Limb (tissue), 2 donors: ENCODE data around the gene RASSF7.

Experiments
- DNase-seq, 2 donors: peaks; one replicate each; pipeline ENCODE4 v3.0.0-alpha.2; 2016; ENCODE audit errors: extremely low spot score in 2 of 2

RASSF7 gene

GRCh38 chr11:550746-551085 lies 10.1 kb upstream of the RASSF7 start:
- no peak for DNase-seq

DNA sequence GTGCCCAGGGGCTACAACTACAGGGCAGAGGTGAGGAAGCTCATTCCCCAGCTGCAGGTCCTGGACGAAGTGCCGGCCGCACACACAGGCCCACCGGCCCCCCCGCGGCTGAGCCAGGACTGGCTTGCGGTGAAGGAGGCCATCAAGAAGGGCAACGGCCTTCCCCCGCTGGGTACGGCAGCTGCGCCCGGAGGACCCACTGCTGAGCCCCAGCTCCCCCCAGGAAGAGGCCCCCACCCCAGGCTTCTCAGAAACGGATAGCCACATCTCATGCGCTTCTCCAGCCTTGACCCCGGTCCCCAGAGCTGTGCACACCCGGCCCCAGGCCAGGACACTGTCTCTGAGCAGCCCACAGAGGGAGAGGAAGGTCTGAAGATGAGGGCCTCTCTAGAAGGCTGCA lies 9.6 kb upstream of the RASSF7 start:
- DNase-seq: no peak

- DNase-seq: no peak
Observed at GRCh38 chr11:551596-551995, 9.2 kb upstream of the RASSF7 start.

- no peak for DNase-seq
Observed at GRCh38 chr11:553083-553987, 7.4 kb upstream of the RASSF7 start.

GRCh38 chr11:553988-554340 lies 6.8 kb upstream of the RASSF7 start:
- no peak for DNase-seq

GRCh38 chr11:554428-555226 lies 6.1 kb upstream of the RASSF7 start:
- DNase-seq: peak in 1 of 2 donors; percentile 82

DNA sequence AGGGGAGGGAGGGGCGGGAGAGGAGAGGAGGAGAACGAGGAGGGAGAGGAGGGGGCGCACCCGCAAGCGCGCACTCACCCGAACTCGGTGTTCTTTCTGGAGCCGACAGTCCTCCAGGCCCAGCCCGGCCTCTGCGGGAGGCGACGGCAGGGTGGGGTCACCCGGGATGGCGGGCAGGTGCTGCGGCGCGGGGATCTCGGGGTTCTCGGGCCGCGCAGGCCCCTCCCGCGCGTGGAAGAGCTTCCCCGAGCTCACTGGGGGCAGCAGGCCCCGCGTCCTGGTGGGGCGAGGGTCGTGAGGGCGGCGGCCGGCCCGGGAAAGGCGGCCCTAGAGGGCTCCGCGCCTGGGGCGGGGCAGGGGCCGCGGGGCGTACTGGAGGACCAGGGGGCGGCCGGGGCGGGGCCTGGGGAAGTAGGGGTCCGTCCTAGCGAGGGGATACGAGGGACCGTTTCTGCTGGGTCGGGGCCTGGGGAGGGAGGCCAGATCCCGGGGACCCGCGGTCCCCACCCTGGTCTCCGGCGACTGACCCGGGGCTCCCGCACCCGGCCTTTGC lies 5.5 kb upstream of the RASSF7 start:
- no peak for DNase-seq

DNA sequence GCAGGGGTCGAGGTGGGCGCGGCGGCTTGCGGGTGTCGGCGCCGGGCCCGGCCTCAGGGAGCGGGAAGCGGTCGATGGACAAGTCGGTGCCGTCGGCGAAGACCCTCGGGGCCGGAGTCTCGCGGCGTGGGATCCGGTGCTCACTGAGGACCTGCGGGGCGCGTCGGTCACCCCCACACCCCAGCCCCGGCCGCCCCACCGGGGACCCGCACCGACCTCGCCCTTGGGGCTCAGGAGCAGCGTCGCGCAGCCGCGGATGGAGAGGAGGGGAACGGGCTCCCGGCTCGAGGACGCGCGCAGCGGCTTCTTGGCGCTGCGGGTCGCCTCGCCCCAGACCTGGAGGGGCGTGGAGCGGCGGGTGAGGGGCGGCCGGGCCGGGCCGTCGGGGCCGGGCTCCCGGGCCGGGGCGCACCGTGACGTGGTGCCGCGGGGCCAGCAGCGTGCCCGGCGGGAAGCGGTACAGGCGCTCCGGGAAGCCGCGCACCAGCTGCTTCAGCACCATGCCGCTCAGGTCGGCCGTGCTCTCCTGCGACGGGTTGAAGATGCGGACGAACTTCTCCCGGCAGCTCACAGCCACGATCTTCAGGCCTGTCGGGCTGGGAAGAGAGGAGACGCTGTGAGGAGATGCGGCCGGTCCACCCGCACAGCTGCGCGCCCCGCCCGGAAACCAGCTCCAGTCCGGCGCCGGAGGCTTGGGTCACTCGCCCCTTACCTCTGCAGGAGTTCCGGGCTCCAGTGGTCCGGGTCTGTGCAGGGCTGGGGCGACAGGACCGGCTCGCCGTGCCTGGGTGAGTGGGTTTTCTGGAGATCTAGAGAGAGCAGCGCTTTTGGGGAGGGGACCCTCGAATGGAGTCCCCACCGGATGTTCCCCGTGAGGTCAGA lies 4.7 kb upstream of the RASSF7 start:
- no peak for DNase-seq

DNA sequence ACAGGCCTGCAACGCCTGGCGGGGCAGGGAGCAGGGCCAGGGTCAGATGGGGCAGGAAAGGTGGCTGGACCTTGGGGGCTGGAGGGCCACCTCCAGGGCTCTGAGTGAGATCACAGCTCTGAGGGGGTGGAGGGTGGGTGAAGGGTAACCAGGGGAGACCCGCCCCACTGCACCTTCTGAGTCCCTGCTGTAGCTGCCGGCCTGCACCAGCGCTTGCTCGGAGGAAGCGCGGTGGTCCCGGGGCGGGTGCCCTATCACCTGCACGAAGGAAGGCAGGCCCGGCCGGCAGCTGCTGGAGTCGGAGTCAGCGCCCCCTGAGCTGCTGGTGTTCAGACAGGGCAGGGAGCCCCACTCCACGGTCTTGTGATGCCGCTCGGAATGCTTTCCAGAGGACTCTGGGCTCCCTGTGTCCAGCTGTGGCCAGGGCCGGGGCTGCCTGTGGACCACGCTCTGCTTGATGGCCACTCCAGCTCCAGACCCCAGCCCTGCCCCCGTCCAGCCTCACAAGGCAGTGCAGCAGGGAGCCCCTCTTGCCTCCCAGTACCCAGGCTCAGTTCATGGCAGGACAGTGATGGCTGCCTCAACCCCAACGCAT lies 4.0 kb upstream of the RASSF7 start:
- DNase-seq: no peak

DNA sequence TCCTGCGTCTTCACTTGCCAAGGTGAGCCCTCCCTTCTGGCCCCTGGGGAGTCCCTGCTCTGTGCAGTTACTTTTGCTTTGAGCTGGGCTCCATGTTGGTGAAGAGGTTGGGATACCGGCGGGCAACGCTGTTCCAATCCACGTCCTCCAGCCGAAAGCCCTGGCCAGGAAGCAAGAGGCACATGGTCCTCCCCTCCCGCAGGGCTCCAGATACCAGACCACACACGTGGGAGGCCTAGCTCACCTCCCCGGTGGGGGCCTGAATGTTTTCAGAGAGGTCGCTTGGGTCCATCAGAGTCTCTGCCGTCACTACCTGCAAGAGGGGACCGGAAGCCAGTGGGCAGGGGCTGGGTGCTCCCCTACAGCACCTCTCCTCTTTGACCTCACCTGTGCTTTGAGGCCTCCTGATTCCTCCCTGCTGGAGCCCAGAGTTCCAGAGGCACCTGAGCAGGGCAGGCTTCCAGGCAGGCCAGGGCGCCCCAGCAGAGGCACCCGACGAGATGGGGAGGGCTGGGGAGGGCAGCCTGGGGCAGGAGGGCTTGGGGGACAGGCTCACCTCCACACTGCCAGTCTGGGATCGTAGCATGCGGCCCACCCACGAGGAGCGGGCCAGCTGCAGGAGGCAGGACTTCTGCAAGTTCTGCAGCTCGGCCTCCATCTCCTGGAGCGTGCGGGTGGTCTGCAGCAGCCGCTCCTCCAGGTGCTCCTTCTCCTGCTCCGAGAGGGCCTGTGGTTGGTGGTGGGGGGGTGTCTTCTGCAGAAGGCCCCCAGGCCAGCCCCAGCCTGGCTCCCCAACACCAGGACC lies 3.2 kb upstream of the RASSF7 start:
- DNase-seq: no peak

DNA sequence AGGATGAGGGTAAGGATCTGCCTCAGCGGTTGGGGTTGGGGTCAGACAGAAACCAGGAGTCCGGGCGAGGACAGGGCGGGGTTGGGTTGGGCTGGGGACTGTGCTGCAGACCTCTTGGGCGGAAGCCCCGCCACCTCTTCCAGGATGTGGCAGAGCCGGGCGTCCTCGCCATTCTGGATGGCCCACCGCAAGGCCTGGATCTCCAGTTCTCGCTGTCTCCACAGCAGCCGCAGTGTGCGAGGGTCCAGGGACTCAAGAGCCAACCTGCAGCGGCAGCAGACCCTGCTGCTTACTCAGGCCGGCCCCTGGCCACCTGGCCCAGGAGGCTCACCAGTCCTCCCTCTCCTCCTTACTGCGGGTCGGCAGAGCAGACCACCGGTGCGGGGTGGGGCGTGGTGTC lies 2.3 kb upstream of the RASSF7 start:
- DNase-seq: no peak

DNA sequence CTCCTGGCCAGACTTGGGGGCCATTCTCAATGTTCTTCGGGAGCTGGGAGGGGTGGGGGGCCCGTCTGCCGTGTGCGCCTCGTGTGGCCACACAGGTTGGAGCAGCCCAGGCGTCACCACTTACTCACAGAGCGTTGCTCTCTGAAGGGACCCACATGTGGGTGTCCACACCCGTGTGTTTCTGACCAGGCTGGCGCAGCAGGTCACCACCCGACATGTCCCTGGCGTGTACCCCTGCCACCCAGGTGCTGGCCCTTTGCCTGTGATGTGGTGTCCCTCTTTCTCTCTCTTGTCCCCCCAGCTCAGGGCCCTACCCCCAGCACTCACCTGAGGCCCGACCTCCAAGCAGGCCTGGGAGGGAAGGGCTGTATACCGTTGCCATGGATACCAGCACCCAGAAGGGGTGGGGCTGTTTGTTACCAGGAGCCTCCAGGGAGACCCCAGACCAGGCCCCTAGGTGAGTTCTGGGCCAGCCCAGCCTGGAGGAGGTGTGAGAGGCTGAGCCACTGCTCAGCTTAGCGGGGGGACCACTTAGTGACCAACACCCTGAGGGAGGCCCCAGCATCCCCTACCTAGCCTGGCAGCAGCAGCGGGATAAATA lies 1.6 kb upstream of the RASSF7 start:
- DNase-seq: no peak

GRCh38 chr11:559712-560304 lies 962 bp upstream of the RASSF7 start:
- DNase-seq: no peak

DNA sequence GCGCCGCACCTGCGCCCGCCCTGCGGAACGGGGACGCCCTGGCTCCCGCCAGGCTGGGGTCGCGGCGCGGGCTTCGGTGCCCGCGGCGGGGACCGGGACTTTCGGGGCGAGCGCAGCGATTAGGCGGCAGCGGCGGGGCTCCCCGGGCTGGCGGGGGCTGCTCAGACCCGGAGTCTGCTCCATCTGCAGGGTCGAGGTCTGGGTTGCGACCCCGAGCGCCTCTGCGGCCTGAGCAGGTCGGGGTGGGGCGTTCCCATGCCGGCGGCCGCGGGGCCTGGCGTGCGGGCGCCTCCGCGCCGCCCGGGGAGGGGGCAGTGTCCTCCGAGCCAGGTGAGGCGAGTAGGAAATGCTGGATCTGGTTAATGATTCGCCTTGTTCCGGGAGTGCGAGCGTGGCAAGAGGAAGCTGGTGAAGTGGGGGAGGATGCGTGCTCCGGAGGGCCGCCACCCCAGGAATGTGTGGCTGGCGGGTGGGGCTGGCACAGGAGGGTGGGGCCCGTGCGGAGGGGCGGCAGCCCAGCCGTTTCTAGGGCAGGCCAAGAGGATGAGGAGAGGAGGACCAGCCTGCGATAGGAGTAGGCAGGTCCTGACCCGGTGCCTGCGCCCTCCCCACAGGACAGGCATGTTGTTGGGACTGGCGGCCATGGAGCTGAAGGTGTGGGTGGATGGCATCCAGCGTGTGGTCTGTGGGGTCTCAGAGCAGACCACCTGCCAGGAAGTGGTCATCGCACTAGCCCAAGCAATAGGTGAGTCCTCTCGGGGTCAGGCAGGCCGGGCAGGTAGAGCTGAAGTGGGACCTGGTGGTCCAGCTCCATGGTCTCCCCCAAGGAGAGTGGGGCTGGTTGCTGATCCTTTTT lies 606 bp downstream of the RASSF7 start:
- DNase-seq: no peak

- no peak for DNase-seq
Observed at GRCh38 chr11:562046-562645, 1.4 kb downstream of the RASSF7 start.

DNA sequence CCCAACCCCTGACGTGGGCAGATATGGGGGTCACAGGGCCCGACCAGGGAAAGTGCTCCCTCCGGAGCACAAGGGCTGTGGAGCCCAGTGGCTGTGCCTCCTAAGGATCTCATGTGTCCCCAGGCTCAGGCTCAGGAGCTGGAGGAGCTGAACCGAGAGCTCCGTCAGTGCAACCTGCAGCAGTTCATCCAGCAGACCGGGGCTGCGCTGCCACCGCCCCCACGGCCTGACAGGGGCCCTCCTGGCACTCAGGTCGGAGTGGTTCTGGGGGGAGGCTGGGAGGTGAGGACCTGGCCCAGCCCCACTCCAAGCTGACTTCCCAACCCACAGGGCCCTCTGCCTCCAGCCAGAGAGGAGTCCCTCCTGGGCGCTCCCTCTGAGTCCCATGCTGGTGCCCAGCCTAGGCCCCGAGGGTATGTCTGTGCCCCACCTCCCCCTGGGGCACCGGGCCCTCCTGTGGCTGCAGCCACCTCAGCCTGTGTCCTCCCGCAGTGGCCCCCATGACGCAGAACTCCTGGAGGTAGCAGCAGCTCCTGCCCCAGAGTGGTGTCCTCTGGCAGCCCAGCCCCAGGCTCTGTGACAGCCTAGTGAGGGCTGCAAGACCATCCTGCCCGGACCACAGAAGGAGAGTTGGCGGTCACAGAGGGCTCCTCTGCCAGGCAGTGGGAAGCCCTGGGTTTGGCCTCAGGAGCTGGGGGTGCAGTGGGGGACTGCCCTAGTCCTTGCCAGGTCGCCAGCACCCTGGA lies 2.5 kb downstream of the RASSF7 start:
- DNase-seq: no peak

- DNase-seq: peak in 1 of 2 donors; percentile 34
Observed at GRCh38 chr11:563812-564578, 3.2 kb downstream of the RASSF7 start.
